HG02884 (cell line): Measurements from ENCODE around the gene KPNA3.
"Not testable (repeated sequence)": the region's sequence is repeated elsewhere in the genome, so short reads cannot be mapped to it uniquely, and the experiment has no call there.

ENCODE experiments used
- ATAC-seq: cut with Tn5 transposase; IDR thresholded peaks from one replicate; pipeline ENCODE4 v1.9.1; 2021; ENCODE audit warnings: mild to moderate bottlenecking, moderate library complexity; ENCODE audit not compliant: unreplicated experiment

Gene KPNA3

DNA sequence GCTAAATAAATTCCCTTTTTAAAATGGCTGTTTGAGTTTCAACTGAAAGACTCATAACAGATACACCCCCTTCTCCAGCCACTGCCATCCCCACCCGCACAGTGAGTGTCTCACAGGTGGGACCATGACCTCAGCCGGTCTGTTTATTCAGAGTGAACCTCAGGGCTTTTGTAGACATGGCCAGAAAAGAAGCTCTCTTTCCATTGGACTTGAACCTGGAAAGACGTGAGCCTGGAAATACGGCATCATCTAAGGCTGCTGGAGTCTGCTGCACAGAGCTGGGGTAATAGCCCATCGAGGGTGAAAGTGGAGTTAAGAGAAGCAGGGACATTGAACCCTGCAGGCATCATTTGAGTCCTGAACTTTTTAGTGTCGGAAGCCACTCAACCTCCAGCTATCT, 15.2 kb upstream of the KPNA3 start:
- no peak for ATAC-seq

DNA sequence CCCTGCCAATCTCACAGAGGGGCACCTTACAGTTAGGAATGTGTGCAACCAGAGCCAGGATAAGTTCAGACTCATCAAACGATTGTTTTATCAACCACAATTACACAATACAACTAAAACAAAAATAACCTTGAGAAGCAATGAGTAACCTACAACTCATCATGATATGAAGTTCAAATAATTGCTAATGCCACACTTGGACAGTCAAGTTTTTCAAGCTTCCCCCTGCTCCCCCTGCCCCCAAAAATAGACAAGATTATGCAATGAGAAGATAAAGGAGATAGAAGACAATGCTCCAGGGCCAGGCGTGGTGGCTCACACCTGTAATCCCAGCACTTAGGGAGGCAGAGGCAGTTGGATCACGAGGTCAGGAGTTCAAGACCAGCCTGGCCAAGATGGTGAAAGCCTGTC, 13.6 kb upstream of the KPNA3 start:
- no peak for ATAC-seq

DNA sequence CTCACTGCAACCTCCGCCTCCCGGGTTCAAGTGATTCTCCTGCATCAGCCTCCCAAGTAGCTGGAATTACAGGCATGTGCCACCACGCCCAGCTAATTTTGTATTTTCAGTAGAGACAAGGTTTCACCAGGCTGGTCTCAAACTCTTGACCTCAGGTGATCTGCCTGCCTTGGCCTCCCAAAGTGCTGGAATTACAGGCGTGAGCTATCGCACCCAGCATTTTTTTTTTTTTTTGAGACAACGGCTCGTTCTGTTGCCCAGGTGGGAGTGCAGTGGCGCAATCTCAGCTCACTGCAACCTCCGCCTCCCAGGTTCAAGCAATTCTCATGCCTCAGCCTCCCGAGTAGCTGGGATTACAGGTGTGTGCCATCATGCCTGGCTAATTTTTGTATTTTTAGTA, 10.6 kb upstream of the KPNA3 start:
- not testable (repeated sequence) for ATAC-seq

- ATAC-seq: no peak
These were observed 9.9 kb upstream of the KPNA3 start for GRCh38 chr13:49802426-49802825.

DNA sequence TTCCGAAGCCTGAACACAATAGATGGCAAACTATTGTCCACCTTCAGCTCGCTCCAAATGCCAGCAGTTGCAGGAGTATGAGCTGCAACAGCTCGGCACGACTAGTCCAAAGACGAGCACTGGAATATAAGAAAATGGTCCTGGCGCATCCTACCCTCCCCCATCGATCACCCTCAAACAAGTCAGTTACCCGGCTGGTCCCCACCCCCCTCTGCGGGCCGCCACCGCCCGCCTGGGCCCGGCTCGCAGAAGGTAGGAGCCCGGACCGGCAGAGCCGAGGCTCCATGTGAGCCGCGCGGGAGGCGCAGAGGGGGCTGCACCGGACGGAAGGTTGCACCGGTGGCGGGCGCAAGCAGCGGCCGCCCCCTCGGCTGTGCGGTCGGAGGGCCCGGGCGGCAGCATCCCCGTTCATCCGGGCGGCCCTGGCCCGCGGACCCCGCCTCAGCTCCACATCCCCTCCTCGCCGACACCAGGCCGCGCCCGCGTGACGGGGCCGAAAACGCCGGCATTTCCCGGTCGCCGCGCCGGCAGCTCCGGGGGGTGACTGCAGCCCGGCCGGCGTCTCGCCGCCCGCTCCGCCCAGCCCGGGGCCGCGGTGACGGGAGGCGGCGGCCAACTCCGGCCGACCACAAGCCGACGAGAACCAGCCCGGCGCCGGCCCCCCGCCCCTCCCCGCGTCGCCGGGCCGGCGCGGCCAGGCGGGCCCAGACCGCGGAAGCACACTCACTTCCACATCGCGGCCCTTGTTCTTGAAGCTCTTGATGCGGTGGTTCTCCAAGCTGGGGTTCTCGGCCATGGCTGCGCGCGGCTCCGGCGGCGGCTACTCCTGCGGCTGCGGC, 552 bp downstream of the KPNA3 start:
- peak; percentile 11 for ATAC-seq

DNA sequence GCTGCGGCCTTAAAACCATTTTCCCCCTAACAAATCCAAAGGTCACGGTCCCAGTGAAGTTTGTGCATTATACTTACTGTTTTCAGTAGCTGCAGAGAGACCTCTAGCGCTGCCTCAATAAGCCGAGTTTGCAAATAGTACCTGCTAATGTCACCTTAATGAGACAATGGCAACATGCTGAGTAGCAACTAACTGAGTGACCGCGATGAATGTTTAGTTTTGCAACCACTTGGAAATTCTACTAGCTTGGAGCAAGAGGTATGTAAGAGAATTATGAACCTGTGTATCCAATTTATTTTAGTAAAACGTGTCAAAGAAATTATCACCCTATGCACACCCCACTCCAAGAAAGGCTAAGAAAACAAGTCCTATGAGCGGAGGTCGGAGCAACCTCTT, 1.2 kb downstream of the KPNA3 start:
- no peak for ATAC-seq

GRCh38 chr13:49789968-49790367, 2.5 kb downstream of the KPNA3 start:
- no peak for ATAC-seq

DNA sequence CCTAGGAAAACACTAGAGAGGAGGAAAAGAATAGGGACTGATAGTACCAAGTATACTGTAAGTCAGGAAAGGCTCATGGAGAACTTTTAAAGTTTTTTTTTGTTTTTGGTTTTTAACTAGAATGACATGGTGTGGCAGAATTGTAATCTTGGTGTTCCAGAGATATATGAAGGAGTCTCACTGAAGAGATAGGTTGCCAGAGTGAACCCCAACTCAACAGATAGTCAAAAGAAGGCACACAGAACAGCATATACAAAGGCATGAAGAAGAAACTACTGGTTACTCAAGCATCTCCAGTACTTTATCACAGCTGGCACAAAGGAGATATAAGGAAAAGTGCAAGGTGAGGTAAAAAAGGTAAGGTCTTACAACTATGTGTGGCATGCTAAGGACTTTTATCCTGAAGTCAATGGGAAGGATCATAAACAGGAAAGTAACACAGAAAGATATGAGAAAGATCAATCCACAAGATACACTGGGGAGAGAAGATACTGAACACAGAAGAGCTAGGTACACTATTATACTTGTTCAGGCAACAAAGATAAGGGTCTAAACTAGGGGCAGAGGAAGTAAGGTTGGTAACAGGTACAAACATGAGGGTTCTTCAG, 6.0 kb downstream of the KPNA3 start:
- ATAC-seq: no peak

- no peak for ATAC-seq
These were observed 7.5 kb downstream of the KPNA3 start for GRCh38 chr13:49784886-49785570.

DNA sequence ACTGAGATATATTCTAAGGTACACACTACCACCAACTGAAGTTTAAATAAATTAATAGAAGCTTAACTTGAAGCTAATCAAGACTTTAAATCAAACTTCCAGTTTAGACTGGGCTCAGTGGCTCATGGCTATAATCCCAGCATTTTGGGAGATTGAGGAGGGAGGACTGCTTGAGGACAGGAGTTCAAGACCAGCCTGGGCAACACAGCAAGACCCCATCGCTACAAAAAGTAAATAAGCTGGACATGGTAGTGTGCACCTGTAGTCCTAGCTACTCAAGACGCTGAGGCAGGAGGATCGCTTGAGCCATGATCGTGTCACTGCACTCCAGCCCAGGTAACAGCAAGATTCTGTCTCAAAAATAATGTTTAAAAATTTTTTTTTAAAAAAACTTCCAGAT, 8.6 kb downstream of the KPNA3 start:
- ATAC-seq: no peak

DNA sequence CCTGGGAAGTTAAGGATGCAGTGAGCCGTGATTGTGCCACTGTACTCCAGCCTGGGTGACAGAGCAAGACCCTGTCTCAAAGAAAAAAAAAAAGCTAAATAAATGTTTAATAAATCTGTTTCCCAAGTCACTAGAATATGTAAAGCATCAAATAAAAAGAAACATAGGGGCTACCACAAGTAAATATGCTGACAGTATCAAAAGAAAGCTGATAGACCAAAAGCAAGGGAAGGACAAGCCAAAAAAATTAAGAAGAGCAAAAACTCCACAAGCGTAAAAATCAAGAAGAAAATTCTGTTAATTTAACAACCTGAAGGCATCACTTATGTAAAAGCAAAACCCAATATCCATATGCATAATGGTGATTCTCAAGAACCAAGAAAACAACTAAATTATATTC, 9.7 kb downstream of the KPNA3 start:
- ATAC-seq: no peak

DNA sequence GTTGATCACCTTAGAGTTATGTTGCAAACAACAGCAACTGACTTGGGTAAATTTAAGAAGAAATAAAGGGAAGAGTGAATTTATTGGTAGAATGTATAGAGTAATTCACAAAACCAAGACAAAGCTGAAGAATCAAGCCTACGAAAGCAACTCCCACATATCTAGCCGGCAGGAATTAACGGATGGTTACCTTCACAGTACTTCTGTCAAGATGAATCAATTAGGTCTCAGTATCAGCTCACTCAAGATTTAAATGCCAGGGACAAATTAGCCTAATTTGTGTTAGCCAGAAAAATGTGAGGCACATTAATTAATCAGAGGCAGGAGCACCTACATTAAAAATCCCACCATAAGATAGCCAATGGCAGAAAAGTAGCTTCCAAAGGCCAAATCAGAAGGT, 10.7 kb downstream of the KPNA3 start:
- ATAC-seq: no peak

DNA sequence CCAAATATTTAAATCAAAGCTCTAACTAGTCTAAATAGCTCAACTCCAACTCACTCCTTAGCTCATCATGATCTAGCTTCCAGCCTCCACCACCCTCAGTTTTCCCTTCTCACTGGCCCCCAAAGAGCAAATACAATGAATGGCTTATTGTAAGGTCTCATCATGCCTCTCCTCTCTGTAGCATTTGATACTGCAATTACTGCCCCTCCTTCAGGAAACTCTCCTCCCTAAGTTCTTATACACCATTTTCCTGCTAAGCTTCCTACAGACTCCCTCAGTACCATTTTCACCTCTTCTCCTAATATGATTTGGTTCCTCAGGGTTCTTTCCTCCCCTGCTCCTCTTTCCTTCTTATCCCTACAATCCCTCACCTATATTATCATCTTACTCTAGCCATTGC, 12.8 kb downstream of the KPNA3 start:
- ATAC-seq: no peak

- no peak for ATAC-seq
These were observed 14.5 kb downstream of the KPNA3 start for GRCh38 chr13:49777746-49778614.

DNA sequence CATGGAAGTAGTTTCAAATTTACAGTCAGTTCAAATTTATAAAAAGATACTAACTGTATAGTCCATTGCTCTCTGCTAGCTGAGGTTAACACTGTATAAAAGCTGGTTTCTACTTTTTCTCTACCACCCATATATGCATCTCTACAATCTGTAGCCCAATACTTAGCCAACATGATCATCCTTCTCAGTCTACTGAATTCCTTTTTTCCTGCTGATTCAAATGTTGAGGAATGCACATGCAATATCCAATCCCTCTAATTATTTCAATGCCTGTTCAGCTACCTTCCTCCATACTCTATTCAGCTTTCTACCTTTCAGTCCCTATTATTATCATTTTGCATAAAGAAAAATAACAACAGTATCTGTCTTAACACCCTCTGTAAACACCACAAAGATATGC, 15.6 kb downstream of the KPNA3 start:
- no peak for ATAC-seq

GRCh38 chr13:49774376-49775005, 18.0 kb downstream of the KPNA3 start:
- ATAC-seq: no peak

GRCh38 chr13:49772828-49773227, 19.7 kb downstream of the KPNA3 start:
- ATAC-seq: no peak

DNA sequence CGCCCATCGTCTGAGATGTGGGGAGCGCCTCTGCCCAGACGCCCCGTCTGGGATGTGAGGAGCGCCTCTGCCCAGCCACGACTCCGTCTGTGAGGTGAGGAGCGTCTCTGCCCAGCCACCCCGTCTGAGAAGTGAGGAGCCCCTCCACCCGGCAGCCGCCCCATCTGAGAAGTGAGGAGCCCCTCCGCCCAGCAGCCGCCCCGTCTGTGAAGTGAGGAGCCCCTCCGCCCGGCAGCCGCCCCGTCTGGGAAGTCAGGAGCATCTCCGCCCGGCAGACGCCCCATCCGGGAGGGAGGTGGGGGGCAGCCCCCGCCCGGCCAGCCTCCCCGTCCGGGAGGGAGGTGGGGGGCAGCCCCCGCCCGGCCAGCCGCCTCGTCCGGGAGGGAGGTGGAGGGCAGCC, 30.7 kb downstream of the KPNA3 start:
- not testable (repeated sequence) for ATAC-seq

- no peak for ATAC-seq
These were observed 31.9 kb downstream of the KPNA3 start for GRCh38 chr13:49760558-49760957.

DNA sequence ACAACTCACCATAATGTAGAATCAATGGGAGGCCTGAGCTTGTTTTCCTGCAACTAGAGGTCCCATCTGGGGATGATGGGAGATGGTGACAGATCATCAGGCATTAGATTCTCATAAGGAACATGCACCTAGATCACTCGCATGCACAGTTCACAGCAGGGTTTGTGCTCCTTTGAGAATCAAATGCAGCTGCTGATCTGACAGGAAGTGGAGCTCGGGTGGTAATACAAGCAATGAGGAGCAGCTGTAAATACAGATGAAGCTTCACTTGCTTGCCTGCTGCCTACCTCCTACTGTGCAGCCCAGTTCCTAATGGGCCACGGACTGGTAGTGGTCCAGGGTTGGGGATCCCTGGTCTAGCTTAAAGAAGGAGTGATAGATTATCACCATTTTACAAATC, 33.0 kb downstream of the KPNA3 start:
- no peak for ATAC-seq

DNA sequence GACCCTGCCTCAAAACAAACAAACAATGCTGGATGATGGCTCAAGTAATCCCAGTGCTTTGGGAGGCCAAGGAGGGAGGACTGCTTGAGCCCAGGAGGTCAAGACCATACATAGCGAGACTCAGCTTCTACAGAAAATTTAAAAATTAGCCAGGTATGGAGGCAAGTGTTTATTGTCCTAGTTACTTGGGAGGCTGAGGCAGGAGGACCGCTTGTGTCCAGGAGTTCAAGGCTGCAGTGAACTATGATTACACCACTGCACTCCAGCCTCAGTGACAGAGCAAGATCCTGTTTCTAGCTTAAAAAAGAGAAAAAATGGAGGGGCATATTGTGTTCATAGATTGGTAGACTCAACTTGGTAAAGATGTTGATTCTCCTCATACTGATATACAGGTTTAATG, 36.2 kb downstream of the KPNA3 start:
- no peak for ATAC-seq
